ENCODE results near the gene ZGLP1. TPM values are rescaled to one million over a fixed set of nuclear protein-coding genes. Genes with fewer than 3 reads are reported as not detected.
A peak's percentile ranks its signal among the peaks of the same experiment; 100 is the strongest.
"Not testable (repeated sequence)": the region's sequence is repeated elsewhere in the genome, so short reads cannot be mapped to it uniquely, and the experiment has no call there.

The ZGLP1 gene
- total RNA-seq, 2 experiments from 2014 or later = 1.0 to 1.4 TPM

DNA sequence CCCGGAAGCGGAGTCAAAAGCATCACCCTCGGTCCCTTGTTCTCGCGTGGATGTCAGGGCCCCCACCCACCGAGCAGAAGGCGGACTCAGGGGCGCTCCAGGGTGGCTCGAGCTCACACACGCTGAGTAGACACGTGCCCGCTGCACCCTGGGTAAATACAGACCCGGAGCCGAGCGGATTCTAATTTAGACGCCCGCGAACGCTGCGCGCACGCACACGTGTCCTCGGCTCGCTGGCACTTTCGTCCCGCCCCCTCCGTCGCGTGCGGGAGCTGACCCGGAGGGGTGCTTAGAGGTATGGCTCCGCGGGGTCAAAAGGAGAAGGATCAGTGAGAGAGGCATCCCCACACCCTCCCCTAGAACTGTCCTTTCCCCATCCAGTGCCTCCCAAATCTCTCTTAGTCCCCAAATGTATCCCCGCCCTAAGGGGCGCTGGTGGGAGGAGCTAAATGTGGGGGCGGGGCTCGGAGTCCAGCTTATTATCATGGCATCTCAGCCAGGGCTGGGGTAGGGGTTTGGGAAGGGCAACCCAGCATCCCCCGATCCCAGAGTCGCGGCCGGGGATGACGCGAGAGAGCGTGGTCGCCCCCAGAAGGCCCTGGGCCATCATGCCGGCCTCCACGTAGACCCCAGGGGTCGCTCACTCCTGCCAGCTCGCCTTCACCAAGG is 20.3 kb downstream of the ZGLP1 start:
- H3K27ac Mint-ChIP-seq = peak overlapping the region; percentile 33

DNA sequence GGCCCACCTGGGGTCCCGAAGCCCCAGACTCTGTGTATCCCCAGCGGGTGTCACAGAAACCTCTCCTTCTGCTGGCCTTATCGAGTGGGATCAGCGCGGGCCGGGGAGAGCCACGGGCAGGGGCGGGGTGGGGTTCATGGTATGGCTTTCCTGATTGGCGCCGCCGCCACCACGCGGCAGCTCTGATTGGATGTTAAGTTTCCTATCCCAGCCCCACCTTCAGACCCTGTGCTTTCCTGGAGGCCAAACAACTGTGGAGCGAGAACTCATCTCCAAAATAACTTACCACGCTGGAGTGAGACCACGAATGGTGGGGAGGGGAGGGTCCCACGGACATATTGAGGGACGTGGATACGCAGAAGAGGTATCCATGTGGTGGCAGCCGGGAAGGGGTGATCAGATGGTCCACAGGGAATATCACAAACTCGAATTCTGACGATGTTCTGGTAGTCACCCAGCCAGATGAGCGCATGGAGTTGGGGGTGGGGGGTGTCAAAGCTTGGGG is 20.9 kb downstream of the ZGLP1 start:
- DNase-seq = peak; percentile 50
- Mint-ChIP-seq H3K36me3 (ENCODE audit: low read depth) (peaks cover 39% of the 10 kb centered on the region), H3K27ac (peak overlapping the region; percentile 33), H3K27me3 (peaks cover 60% of the 10 kb centered on the region), H3K4me3 (peak overlapping the region; percentile 58), H3K9me3 (no peaks in the 10 kb centered on the region), H3K4me1 (peaks cover 82% of the 10 kb centered on the region)
- ChIA-PET CTCF (interaction anchor here (0.5 to 3.1 kb wide), 8 partner anchors 15 to 238 kb away, joined by 3 to 23 read pairs (median 5); partner anchors contain the start of genes ICAM1 and TYK2), POLR2A (interaction anchor here (1.0 to 8.9 kb wide), 6 partner anchors 8 to 114 kb away, joined by 3 to 105 read pairs (median 7); partner anchors contain the start of genes ICAM1 and TYK2)

More for the DNA sequence above, 20.3 kb downstream of the ZGLP1 start:
- peaks cover 84% of the 10 kb centered on the region for H3K4me1 Mint-ChIP-seq
- DNase-seq = peak; percentile 69
- peak overlapping the region; percentile 58 for H3K4me3 Mint-ChIP-seq
- H3K9me3 Mint-ChIP-seq = no peaks in the 10 kb centered on the region
- peaks cover 66% of the 10 kb centered on the region for H3K27me3 Mint-ChIP-seq
- ChIA-PET POLR2A (interaction anchor here (1.0 to 8.9 kb wide), 5 partner anchors 9 to 113 kb away, joined by 3 to 105 read pairs (median 5); partner anchors contain the start of genes ICAM1 and TYK2), CTCF (interaction anchor here (0.5 to 3.1 kb wide), 9 partner anchors 9 to 239 kb away, joined by 3 to 23 read pairs (median 4); partner anchors contain the start of genes ICAM1 and TYK2)
- H3K36me3 Mint-ChIP-seq (ENCODE audit: low read depth) = peaks cover 33% of the 10 kb centered on the region

DNA sequence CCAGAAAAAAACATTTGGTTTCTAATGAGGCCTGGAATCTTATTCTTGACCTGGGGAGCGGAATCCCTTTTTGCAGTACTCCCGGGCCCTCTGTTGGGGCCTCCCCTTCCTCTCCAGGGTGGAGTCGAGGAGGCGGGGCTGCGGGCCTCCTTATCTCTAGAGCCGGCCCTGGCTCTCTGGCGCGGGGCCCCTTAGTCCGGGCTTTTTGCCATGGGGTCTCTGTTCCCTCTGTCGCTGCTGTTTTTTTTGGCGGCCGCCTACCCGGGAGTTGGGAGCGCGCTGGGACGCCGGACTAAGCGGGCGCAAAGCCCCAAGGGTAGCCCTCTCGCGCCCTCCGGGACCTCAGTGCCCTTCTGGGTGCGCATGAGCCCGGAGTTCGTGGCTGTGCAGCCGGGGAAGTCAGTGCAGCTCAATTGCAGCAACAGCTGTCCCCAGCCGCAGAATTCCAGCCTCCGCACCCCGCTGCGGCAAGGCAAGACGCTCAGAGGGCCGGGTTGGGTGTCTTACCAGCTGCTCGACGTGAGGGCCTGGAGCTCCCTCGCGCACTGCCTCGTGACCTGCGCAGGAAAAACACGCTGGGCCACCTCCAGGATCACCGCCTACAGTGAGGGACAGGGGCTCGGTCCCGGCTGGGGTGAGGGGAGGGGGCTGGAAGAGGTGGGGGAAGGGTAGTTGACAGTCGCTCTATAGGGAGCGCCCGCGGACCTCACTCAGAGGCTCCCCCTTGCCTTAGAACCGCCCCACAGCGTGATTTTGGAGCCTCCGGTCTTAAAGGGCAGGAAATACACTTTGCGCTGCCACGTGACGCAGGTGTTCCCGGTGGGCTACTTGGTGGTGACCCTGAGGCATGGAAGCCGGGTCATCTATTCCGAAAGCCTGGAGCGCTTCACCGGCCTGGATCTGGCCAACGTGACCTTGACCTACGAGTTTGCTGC is 22.5 kb downstream of the ZGLP1 start, which contains the start of gene ICAM4:
Gene ICAM4 (plus strand): TSS at position 153 of the 935 bp plus-strand sequence. CDS start 58 bp downstream, at position 211.
- Mint-ChIP-seq H3K36me3 (ENCODE audit: low read depth) (peaks cover 38% of the 10 kb centered on the region), H3K27me3 (peaks cover 44% of the 10 kb centered on the region), H3K27ac (peak within 1 kb of the TSS; percentile 65), H3K4me3 (peak within 1 kb of the TSS; percentile 50), H3K4me1 (peaks cover 72% of the 10 kb centered on the region), H3K9me3 (no peaks in the 10 kb centered on the region)
- ChIA-PET CTCF (interaction anchor here (0.6 to 3.1 kb wide), 6 partner anchors 17 to 135 kb away, joined by 3 to 28 read pairs (median 6); partner anchors contain the start of gene ICAM1), POLR2A (interaction anchor here (1.1 to 8.9 kb wide), 7 partner anchors 10 to 102 kb away, joined by 3 to 105 read pairs (median 9); partner anchors contain the start of genes ICAM1 and RAVER1)
- peak; percentile 67 for DNase-seq

DNA sequence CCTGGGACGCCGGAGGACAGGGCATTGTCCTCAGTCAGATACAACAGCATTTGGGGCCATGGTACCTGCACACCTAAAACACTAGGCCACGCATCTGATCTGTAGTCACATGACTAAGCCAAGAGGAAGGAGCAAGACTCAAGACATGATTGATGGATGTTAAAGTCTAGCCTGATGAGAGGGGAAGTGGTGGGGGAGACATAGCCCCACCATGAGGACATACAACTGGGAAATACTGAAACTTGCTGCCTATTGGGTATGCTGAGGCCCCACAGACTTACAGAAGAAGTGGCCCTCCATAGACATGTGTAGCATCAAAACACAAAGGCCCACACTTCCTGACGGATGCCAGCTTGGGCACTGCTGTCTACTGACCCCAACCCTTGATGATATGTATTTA is 24.2 kb downstream of the ZGLP1 start:
- POLR2A ChIA-PET = interaction anchor here (0.7 to 8.9 kb wide), 4 partner anchors 10 to 95 kb away, joined by 3 to 105 read pairs (median 10); partner anchors contain the start of genes ICAM1, RAVER1 and TYK2
- no peak for DNase-seq
- CTCF ChIA-PET = interaction anchor here (0.6 to 3.1 kb wide), 4 partner anchors 15 to 105 kb away, joined by 3 to 28 read pairs (median 4); partner anchors contain the start of gene ICAM1
- peaks cover 29% of the 10 kb centered on the region for H3K27me3 Mint-ChIP-seq
- peaks cover 43% of the 10 kb centered on the region for H3K36me3 Mint-ChIP-seq (ENCODE audit: low read depth)
- H3K4me3 Mint-ChIP-seq = no peak overlapping the region
- H3K4me1 Mint-ChIP-seq = peaks cover 58% of the 10 kb centered on the region
- H3K27ac Mint-ChIP-seq = no peak overlapping the region
- no peaks in the 10 kb centered on the region for H3K9me3 Mint-ChIP-seq

DNA sequence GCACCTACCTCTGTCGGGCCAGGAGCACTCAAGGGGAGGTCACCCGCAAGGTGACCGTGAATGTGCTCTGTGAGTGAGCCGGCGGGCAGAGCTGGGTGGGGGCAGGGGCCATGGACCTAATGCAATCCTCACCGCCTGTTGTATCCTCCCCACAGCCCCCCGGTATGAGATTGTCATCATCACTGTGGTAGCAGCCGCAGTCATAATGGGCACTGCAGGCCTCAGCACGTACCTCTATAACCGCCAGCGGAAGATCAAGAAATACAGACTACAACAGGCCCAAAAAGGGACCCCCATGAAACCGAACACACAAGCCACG is 24.7 kb downstream of the ZGLP1 start:
- no peak for DNase-seq
- ChIA-PET CTCF (no interaction called here), POLR2A (interaction anchor here (8.9 kb wide), 1 partner anchor 14 kb away, joined by 105 read pairs; the partner anchor contains the start of gene ICAM1)
- no peak overlapping the region for H3K4me3 Mint-ChIP-seq
- no peak overlapping the region for H3K27ac Mint-ChIP-seq
- H3K36me3 Mint-ChIP-seq (ENCODE audit: low read depth) = peaks cover 46% of the 10 kb centered on the region
- no peaks in the 10 kb centered on the region for H3K9me3 Mint-ChIP-seq
- H3K4me1 Mint-ChIP-seq = peaks cover 56% of the 10 kb centered on the region
- H3K27me3 Mint-ChIP-seq = peaks cover 24% of the 10 kb centered on the region

DNA sequence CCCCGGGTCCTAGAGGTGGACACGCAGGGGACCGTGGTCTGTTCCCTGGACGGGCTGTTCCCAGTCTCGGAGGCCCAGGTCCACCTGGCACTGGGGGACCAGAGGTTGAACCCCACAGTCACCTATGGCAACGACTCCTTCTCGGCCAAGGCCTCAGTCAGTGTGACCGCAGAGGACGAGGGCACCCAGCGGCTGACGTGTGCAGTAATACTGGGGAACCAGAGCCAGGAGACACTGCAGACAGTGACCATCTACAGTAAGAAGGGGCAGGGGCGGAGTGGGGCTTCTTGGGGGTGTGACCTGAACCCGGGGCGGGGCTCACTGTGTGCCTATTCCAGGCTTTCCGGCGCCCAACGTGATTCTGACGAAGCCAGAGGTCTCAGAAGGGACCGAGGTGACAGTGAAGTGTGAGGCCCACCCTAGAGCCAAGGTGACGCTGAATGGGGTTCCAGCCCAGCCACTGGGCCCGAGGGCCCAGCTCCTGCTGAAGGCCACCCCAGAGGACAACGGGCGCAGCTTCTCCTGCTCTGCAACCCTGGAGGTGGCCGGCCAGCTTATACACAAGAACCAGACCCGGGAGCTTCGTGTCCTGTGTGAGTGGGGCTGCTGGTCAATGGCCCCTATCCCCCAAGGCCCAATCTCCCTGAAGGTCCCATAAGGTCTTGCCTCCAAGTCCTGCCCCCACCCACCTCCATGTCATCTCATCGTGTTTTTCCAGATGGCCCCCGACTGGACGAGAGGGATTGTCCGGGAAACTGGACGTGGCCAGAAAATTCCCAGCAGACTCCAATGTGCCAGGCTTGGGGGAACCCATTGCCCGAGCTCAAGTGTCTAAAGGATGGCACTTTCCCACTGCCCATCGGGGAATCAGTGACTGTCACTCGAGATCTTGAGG is 25.3 kb downstream of the ZGLP1 start:
- H3K27ac Mint-ChIP-seq = no peak overlapping the region
- DNase-seq = no peak
- H3K4me3 Mint-ChIP-seq = no peak overlapping the region
- no peaks in the 10 kb centered on the region for H3K9me3 Mint-ChIP-seq
- H3K27me3 Mint-ChIP-seq = peaks cover 19% of the 10 kb centered on the region
- peaks cover 59% of the 10 kb centered on the region for H3K4me1 Mint-ChIP-seq
- ChIA-PET CTCF (no interaction called here), POLR2A (interaction anchor here (2.2 to 8.9 kb wide), 2 partner anchors 14 kb away, joined by 10 to 105 read pairs; partner anchors contain the start of gene ICAM1)
- peaks cover 49% of the 10 kb centered on the region for H3K36me3 Mint-ChIP-seq (ENCODE audit: low read depth)

DNA sequence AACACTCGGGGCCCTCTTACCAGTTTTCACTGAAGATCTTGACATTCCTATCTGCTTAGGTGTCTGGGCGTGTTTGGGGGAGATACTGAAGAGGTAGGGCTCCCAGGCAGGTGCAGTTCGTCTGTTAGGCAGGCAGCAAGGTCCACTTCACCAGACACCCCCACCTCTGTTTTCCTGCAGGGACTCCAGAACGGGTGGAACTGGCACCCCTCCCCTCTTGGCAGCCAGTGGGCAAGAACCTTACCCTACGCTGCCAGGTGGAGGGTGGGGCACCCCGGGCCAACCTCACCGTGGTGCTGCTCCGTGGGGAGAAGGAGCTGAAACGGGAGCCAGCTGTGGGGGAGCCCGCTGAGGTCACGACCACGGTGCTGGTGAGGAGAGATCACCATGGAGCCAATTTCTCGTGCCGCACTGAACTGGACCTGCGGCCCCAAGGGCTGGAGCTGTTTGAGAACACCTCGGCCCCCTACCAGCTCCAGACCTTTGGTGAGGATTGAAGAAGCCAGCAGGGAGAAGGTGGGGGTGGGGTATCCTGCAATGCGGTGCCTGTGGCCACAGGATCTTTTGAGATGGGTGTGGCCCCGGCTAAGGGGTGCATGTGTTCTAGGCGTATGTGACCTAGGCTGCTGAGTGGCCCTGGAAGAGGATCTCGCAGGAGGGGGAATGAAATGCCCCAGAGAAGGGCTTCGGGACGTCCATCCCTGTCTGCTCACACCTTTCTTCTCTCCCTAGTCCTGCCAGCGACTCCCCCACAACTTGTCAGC is 26.1 kb downstream of the ZGLP1 start:
- Mint-ChIP-seq H3K9me3 (no peaks in the 10 kb centered on the region), H3K27me3 (peaks cover 10% of the 10 kb centered on the region), H3K4me1 (peaks cover 55% of the 10 kb centered on the region), H3K4me3 (no peak overlapping the region), H3K27ac (no peak overlapping the region), H3K36me3 (ENCODE audit: low read depth) (peaks cover 54% of the 10 kb centered on the region)
- CTCF ChIA-PET = no interaction called here
- POLR2A ChIA-PET = interaction anchor here (2.2 kb wide), 1 partner anchor 13 kb away, joined by 10 read pairs; the partner anchor contains the start of gene ICAM1
- no peak for DNase-seq

DNA sequence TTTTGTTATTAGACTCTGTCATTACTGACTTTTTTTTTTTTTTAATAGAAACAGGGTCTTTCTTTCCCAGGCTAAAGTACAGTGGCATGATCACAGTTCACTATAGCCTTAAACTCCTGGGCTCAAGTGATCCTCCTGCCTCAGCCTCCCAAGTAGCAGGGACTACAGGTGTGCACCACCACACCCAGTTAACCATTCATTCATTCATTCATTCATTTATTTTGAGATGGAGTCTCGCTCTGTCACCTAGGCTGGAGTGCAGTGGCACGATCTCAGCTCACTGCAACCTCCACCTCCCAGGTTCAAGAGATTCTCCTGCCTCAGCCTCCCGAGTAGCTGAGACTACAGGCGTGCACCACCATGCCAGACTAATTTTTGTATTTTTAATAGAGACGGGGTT is 27.6 kb downstream of the ZGLP1 start:
- H3K9me3 Mint-ChIP-seq, H3K4me3 Mint-ChIP-seq, H3K27ac Mint-ChIP-seq, DNase-seq, H3K27me3 Mint-ChIP-seq: not testable (repeated sequence)
- Mint-ChIP-seq H3K36me3 (ENCODE audit: low read depth) (peaks cover 60% of the 10 kb centered on the region), H3K4me1 (peaks cover 45% of the 10 kb centered on the region)
- POLR2A ChIA-PET = interaction anchor here (1.3 to 2.2 kb wide), 2 partner anchors 10 to 12 kb away, joined by 3 to 10 read pairs; partner anchors contain the start of gene ICAM1
- CTCF ChIA-PET = interaction anchor here (1.4 kb wide), 1 partner anchor 11 kb away, joined by 4 read pairs; the partner anchor contains the start of gene ICAM1

DNA sequence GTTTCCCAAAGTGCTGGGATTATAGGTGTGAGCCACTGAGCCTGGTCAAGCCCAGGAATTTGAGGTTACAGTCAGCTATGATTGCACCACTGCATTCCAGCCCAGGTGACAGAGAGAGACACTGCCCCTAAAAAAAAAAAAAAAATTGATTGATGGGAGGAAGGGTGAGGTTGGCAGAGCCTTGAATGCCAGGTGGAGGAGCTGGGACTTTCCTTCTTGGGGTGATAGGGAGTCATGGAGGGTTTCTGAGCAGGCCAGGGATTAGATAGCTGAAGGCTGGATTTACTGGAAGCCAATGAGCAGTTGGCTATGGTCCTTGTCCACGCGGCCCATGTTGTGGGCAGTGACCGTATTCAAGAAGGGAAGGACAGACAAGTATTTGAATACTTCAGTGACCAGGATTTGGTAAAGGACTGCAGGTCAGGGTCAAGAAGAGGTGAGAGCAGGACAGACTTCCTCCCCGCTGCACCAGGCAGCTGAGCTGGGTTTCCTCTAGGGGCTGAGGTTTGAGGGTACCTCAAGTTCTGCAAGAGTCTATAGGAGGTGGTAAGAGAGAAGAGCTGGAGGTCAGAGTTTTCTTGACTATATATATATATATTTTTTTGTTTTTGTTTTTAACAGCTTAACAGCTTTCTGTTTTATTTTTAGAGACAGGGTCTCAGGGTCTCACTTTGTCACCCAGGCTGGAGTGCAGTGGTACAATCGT is 29.7 kb downstream of the ZGLP1 start:
- peak overlapping the region; percentile 61 for H3K27ac Mint-ChIP-seq
- no peaks in the 10 kb centered on the region for H3K9me3 Mint-ChIP-seq
- POLR2A ChIA-PET = interaction anchor here (1.0 to 3.7 kb wide), 2 partner anchors 9 kb away, joined by 5 to 23 read pairs; partner anchors contain the start of genes ICAM1 and ICAM5

DNA sequence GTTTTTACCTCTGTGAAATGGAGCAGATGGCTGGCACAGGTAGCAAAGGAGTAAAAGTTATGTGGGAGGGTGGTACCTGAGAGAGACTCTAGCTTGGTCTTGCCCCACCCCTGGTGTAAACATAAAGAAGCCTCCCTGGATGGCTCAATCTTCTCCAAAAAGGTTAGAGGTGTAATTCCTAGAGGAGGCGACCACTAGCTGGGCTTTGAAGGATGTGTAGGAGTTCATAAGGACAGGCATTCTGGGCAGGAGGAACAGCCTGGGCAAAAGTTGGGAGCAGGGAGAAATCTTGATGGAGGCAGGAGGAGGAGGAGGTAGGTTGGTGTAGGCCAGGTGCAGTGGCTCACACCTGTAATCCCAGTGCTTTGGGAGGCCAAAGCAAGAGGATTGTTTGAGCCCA is 30.7 kb downstream of the ZGLP1 start:
- POLR2A ChIA-PET = interaction anchor here (3.7 kb wide), 1 partner anchor 8 kb away, joined by 23 read pairs; the partner anchor contains the start of gene ICAM1
- H3K36me3 Mint-ChIP-seq (ENCODE audit: low read depth) = peaks cover 43% of the 10 kb centered on the region
- no peak overlapping the region for H3K4me3 Mint-ChIP-seq
- H3K4me1 Mint-ChIP-seq = peaks cover 31% of the 10 kb centered on the region
- CTCF ChIA-PET = interaction anchor here (0.9 to 1.6 kb wide), 2 partner anchors 110 to 134 kb away, joined by 3 to 6 read pairs; no protein-coding TSS in a partner anchor
- H3K9me3 Mint-ChIP-seq = no peaks in the 10 kb centered on the region
- H3K27ac Mint-ChIP-seq = peak overlapping the region; percentile 44
- no peaks in the 10 kb centered on the region for H3K27me3 Mint-ChIP-seq
- DNase-seq = no peak

More for the DNA sequence above, 29.7 kb downstream of the ZGLP1 start:
- no peak overlapping the region for H3K4me3 Mint-ChIP-seq
- H3K4me1 Mint-ChIP-seq = peaks cover 27% of the 10 kb centered on the region
- H3K36me3 Mint-ChIP-seq (ENCODE audit: low read depth) = peaks cover 46% of the 10 kb centered on the region
- CTCF ChIA-PET = interaction anchor here (0.6 to 1.6 kb wide), 6 partner anchors 9 to 349 kb away, joined by 4 to 10 read pairs (median 5); partner anchors contain the start of genes ICAM1 and ICAM5
- no peak for DNase-seq
- H3K27me3 Mint-ChIP-seq = no peaks in the 10 kb centered on the region

Data from activated CD4-positive, alpha-beta memory T cell treated with anti-CD3 and anti-CD28 coated beads, Interleukin-2, amount 10 ng/mL, durations not matched to agents 7 days and 5 days (primary cell).